H1 (cell line): Measurements from ENCODE around the gene ZKSCAN1. TPM values are rescaled to one million over a fixed set of nuclear protein-coding genes. Genes with fewer than 3 reads are reported as not detected.

Experiments
- CBX8 ChIP-seq: fragments of 300-800, 300-1000 bp; sonication (generic); IDR thresholded peaks from 2 replicates; pipeline ENCODE4 v1.7.1; 2016; ENCODE audit warnings: low read depth, low read length, borderline replicate concordance
- CREB1 ChIP-seq: IDR thresholded peaks from 2 replicates; pipeline ENCODE4 v1.6.1; 2012; ENCODE audit warnings: inconsistent platforms
- JUN ChIP-seq: IDR thresholded peaks from 2 replicates; pipeline ENCODE4 v1.6.1; 2011; ENCODE audit warnings: low read depth, mild to moderate bottlenecking, improper control_type of control experiment, low read length
- MAX ChIP-seq: IDR thresholded peaks from 2 replicates; pipeline ENCODE4 v1.6.1; 2012; ENCODE audit warnings: inconsistent platforms
- RXRA ChIP-seq: IDR thresholded peaks from 2 replicates; pipeline ENCODE4 v1.6.1; 2011; ENCODE audit warnings: low read depth, mild to moderate bottlenecking, low read length, moderate library complexity; ENCODE audit not compliant: insufficient read depth
- SRF ChIP-seq: IDR thresholded peaks from 2 replicates; pipeline ENCODE4 v1.6.1; 2011; ENCODE audit warnings: mild to moderate bottlenecking, low read depth, low read length, moderate library complexity
- TEAD4 ChIP-seq: IDR thresholded peaks from 2 replicates; pipeline ENCODE4 v1.6.1; 2012; ENCODE audit warnings: low read depth, low read length, inconsistent platforms, mixed read lengths
- polyA plus RNA-seq, 7 experiments: library from polyadenylated mRNA; depleted of rRNA in 3 of 7; stranded (reverse) in 5 of 7; unstranded in 2 of 7; fragments of >200 nt in 5 of 7; fragments of 200-250 nt in 2 of 7; gene quantifications; 1 replicate in 5 of 7; 2 replicates in 1 of 7; 4 replicates in 1 of 7; pipeline versions ENCODE4 v1.2.1 to v1.2.3, GENCODE V29; 2011 to 2013; ENCODE audit warnings: missing spikeins in 2 of 7, mixed read lengths in 2 of 7
- total RNA-seq: library from RNA; stranded (reverse); fragmentation: NEBNext Ultra II Directional; extraction: Animal tissue kit (Norgen Biotek cat#: 25700); gene quantifications from 2 replicates; pipeline ENCODE4 v1.2.1, GENCODE V29; 2021
- TF ChIP-seq, protein P1 (sequence below): fragments of 300-600 bp; sonication (generic); IDR thresholded peaks from 2 replicates; pipeline ENCODE4 v1.7.1; 2012; ENCODE audit warnings: low read length, moderate library complexity, mild to moderate bottlenecking, inconsistent platforms; ENCODE audit not compliant: insufficient replicate concordance

The ZKSCAN1 gene
- total and polyA plus RNA-seq, 2 of the 8 experiments (the other 6 are each of a cell fraction or from before 2014, with no cell fraction given) = 8.2 to 40.6 TPM

DNA sequence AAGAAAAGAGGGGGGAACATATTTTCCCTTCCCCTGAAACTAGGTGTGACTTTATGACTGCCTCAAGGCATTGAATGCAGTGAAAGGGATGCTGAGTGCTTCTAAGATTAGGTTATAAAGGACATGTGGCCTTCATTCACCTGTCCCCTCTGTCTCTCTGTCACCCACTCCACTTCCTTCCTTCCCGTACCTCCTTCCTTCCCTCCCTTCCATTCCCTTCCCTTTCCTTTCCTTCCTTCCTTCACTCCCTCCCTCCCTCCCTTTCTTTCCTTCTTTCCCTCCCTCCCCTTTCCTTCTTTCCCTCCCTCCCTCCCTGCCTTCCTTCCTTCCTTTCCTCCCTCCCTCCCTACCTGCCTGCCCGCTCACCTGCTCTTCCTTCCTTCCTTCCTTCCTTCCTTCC, 4.5 kb upstream of the ZKSCAN1 start (continued):
- TF ChIP-seq MAX = no peak
- no peak for TF ChIP-seq JUN
- no peak for TF ChIP-seq SRF
- TF ChIP-seq RXRA = no peak
- TF ChIP-seq, protein P1, sequence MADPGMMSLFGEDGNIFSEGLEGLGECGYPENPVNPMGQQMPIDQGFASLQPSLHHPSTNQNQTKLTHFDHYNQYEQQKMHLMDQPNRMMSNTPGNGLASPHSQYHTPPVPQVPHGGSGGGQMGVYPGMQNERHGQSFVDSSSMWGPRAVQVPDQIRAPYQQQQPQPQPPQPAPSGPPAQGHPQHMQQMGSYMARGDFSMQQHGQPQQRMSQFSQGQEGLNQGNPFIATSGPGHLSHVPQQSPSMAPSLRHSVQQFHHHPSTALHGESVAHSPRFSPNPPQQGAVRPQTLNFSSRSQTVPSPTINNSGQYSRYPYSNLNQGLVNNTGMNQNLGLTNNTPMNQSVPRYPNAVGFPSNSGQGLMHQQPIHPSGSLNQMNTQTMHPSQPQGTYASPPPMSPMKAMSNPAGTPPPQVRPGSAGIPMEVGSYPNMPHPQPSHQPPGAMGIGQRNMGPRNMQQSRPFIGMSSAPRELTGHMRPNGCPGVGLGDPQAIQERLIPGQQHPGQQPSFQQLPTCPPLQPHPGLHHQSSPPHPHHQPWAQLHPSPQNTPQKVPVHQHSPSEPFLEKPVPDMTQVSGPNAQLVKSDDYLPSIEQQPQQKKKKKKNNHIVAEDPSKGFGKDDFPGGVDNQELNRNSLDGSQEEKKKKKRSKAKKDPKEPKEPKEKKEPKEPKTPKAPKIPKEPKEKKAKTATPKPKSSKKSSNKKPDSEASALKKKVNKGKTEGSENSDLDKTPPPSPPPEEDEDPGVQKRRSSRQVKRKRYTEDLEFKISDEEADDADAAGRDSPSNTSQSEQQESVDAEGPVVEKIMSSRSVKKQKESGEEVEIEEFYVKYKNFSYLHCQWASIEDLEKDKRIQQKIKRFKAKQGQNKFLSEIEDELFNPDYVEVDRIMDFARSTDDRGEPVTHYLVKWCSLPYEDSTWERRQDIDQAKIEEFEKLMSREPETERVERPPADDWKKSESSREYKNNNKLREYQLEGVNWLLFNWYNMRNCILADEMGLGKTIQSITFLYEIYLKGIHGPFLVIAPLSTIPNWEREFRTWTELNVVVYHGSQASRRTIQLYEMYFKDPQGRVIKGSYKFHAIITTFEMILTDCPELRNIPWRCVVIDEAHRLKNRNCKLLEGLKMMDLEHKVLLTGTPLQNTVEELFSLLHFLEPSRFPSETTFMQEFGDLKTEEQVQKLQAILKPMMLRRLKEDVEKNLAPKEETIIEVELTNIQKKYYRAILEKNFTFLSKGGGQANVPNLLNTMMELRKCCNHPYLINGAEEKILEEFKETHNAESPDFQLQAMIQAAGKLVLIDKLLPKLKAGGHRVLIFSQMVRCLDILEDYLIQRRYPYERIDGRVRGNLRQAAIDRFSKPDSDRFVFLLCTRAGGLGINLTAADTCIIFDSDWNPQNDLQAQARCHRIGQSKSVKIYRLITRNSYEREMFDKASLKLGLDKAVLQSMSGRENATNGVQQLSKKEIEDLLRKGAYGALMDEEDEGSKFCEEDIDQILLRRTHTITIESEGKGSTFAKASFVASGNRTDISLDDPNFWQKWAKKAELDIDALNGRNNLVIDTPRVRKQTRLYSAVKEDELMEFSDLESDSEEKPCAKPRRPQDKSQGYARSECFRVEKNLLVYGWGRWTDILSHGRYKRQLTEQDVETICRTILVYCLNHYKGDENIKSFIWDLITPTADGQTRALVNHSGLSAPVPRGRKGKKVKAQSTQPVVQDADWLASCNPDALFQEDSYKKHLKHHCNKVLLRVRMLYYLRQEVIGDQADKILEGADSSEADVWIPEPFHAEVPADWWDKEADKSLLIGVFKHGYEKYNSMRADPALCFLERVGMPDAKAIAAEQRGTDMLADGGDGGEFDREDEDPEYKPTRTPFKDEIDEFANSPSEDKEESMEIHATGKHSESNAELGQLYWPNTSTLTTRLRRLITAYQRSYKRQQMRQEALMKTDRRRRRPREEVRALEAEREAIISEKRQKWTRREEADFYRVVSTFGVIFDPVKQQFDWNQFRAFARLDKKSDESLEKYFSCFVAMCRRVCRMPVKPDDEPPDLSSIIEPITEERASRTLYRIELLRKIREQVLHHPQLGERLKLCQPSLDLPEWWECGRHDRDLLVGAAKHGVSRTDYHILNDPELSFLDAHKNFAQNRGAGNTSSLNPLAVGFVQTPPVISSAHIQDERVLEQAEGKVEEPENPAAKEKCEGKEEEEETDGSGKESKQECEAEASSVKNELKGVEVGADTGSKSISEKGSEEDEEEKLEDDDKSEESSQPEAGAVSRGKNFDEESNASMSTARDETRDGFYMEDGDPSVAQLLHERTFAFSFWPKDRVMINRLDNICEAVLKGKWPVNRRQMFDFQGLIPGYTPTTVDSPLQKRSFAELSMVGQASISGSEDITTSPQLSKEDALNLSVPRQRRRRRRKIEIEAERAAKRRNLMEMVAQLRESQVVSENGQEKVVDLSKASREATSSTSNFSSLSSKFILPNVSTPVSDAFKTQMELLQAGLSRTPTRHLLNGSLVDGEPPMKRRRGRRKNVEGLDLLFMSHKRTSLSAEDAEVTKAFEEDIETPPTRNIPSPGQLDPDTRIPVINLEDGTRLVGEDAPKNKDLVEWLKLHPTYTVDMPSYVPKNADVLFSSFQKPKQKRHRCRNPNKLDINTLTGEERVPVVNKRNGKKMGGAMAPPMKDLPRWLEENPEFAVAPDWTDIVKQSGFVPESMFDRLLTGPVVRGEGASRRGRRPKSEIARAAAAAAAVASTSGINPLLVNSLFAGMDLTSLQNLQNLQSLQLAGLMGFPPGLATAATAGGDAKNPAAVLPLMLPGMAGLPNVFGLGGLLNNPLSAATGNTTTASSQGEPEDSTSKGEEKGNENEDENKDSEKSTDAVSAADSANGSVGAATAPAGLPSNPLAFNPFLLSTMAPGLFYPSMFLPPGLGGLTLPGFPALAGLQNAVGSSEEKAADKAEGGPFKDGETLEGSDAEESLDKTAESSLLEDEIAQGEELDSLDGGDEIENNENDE = no peak
- no peak for TF ChIP-seq TEAD4
- TF ChIP-seq CREB1 = no peak
- no peak for TF ChIP-seq CBX8
